HG03025 (cell line): ENCODE measurements around the gene INTS6.
"Not testable (repeated sequence)": the region's sequence is repeated elsewhere in the genome, so short reads cannot be mapped to it uniquely, and the experiment has no call there.

ENCODE experiments used
- ATAC-seq: cut with Tn5 transposase; IDR thresholded peaks from one replicate; pipeline ENCODE4 v1.9.1; 2021; ENCODE audit warnings: mild to moderate bottlenecking, moderate library complexity; ENCODE audit not compliant: unreplicated experiment, low FRiP score

INTS6 gene

DNA sequence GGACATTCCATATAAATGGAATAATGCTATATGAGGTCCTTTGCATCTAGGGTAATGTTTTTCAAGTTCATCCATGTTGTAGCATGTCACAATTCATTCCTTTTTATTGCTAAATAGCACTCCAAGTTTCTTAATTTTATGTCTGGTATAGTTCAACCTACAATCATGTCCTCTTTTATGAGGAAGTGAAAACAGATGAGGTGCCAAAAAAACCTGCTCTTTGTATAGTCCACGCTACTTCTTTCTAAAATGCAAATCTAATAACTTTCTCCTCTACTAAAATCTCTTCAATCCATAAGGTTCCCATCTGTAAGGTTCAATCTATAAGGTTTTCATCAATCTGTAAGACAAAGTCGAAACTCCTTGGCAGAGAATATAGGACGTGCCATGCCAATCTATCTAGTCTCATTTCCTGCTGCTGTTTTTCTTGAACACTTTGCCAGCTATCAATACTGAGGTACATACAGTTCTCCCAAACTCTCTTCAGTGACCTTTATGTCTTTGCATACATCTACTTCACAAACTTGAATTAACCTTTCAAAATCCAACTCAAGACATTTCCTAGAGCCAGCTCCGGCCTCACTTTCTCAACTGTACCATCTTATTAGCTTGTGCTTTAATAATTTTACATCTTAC, 33.7 kb downstream of the INTS6 start:
- peak; percentile 58 for ATAC-seq

GRCh38 chr13:51417716-51418115, 35.1 kb downstream of the INTS6 start:
- no peak for ATAC-seq

- peak; percentile 55 for ATAC-seq
These were observed 36.7 kb downstream of the INTS6 start for GRCh38 chr13:51416107-51416506.

DNA sequence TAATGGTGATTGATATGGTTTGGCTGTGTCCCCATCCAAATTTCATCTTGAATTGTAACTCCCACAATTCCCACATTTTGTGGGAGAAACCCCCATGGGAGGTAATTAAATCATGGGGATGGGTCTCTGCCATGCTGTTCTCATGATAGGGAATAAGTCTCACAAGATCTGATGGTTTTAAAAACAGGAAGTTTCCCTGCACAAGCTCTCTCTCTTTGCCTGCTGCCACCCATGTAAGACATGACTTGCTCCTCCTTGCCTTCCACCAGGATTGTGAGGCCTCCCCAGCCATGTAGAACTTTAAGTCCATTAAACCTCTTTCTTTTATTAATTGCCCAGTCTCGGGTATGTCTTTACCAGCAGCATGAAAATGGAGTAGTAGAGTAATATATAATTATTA, 37.5 kb downstream of the INTS6 start:
- ATAC-seq: not testable (repeated sequence)

GRCh38 chr13:51412431-51412830, 40.4 kb downstream of the INTS6 start:
- no peak for ATAC-seq

DNA sequence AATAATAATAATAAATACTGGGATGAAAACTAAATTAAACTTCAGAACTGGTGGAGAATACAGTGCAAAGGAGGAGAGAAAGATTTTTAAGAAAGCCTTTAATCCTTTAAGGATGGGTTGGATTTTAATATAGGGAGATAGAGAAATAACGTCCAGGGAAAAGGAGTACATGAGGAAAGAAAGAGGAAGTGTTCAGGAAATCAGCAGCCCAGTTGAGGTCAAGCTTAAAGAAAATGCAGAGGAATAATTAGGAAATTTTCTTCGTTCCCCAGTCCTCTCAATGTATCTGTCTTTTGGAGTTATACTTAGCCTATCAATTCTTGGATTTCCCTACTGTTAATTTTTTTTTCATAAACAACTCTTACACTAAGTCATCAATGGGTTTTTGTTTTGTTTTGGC, 47.7 kb downstream of the INTS6 start:
- ATAC-seq: no peak

GRCh38 chr13:51397262-51397941, 55.4 kb downstream of the INTS6 start:
- ATAC-seq: no peak

DNA sequence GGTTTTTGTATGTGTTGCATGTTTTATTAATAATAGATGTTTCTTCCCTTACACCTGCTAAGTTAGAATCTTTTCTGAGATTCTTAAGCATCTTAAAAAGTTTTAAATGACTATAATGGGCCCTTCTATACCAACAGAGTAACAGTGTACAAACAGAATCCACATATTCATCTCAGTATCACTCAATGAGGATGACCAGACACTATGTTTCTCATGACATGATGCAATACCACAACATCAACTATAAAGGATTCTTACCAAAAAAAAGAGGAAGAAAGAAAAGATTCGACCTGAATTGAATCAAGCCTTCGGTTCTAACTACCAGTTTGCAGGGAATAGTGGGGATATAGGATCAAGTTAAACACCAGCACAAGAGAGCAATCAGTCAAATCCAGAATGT, 56.5 kb downstream of the INTS6 start:
- no peak for ATAC-seq

- no peak for ATAC-seq
These were observed 58.1 kb downstream of the INTS6 start for GRCh38 chr13:51394724-51395123.

GRCh38 chr13:51385114-51385513, 67.7 kb downstream of the INTS6 start:
- no peak for ATAC-seq

DNA sequence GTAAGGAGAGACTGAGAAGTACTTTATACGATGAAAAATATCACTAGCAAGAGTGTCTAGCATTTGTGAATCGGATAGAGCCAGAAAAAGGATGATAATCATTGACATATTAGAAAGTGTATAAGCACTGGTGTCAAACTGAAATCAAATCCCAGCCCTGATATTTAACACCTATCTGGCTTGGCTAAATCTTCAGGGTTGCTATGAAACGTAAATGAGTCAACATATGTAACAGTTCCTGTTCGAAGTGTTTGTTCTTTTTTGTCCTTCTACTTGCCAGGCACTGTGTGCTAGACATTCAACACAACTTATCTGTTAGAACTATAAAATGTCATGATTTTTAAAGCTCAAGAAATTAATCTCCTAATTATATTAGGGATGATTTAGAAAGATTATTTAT, 72.6 kb downstream of the INTS6 start:
- no peak for ATAC-seq

DNA sequence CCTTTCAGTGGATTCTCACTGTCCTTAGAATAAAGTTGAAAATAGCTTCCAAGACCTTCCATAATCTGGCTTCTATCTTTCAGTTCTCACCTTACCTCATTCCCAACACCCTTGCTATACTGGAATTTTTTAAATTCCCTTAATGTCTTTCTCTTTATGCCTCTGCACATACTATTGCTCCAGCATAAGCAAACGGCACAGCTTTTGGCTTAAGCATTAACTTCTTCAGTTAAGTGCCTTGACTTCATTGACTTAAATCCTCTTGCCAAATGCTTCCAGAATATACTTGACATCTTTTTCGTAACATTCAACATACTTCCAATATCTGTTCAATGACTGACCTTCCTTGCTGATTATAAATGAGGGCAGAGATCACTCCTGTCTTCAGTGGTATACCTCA, 79.4 kb downstream of the INTS6 start:
- no peak for ATAC-seq

DNA sequence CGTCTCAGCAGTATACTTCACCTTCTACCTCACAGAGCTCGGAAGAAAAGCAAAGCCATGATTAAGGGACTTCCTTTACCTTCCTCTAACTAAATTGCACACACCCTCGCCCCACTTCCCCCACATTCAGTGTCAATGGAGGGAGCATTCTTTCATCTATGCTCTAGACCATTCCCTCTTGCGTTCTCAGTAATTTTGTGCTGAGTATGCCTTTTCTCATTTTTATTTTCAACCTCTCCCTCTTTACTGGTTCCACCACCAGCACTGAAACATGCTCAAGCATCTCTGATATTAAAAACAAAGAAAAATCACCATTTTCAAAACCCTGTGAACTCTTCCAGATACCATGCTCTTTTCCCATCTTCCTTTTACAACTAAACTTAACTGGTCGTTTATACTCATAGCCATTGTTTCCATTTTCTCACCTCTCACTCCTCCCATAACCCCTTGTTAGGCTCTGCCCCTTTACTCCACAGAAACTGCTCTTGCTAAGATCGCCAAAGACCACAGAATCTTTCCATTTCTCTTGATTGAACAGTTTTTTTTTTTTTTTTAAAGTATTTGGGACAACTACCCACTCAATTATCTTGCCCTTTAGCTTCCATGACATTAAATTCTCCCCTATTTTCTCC, 81.0 kb downstream of the INTS6 start:
- ATAC-seq: no peak

GRCh38 chr13:51370811-51371210, 82.0 kb downstream of the INTS6 start:
- ATAC-seq: no peak

DNA sequence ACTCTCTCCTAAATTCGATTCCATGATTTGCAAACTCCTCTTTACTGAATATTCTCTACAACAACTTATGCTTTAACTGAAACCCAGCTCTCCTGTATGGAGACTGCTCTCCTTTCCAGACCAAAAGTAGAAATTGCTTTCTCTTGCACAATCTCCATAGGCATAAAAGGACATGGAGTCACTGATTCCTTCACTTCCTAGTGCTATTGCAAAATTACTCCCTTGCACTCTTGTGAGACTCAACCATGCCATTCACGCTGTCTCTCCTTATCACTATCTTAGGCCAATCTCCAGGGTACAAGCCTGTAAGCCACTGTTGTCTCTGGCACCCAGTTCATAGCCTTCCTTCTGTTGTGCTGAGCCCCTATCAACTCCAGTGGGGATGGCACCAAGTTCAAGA, 82.7 kb downstream of the INTS6 start:
- no peak for ATAC-seq

DNA sequence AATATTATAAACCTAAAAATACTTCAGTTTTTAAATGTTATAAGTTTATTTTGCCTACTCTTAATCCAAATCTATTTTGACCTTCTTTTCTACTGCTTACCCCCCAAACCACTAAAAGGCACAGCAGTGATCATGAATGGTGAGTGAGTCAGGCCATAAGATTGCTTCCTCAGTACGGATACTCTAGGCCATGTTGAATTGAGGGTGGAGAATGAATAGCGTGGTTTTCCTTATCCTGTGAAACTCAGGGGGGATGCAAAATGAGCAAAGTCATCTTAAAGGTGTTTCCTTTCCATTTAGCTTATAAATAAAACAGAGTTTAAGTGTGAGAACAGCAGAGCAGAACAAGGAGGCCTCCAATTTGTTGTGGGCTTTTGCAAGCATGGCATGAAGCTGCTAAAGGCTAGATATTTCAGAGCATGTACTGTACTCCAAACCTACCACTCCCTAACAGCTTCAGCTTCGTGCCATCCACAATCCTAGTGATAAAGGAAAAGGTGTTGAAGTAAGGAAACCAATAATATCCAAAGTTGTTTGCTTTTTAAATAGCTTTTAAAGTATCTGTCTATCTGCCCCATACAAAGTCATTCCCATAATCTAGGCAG, 88.3 kb downstream of the INTS6 start:
- no peak for ATAC-seq

GRCh38 chr13:51363625-51364024, 89.2 kb downstream of the INTS6 start:
- no peak for ATAC-seq

- no peak for ATAC-seq
These were observed 91.7 kb downstream of the INTS6 start for GRCh38 chr13:51361106-51361505.

DNA sequence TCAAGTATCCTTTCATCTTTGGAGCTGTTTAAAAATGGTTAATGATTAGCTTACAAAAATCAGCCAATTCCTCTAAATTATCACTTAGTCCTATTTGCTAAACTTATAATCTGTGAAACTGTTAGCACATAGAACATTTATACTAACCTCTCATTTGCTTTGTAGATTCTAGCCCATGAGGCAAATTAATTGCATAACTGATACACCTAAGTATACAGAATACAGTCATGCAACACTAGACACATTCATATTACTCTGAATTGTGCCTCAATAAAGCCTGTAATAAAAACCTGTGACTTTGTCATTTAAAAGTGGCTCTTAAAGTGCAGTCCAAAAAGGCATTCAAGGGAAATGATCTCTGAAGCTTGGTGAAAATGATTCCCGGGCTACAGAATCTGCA, 92.3 kb downstream of the INTS6 start:
- ATAC-seq: no peak

DNA sequence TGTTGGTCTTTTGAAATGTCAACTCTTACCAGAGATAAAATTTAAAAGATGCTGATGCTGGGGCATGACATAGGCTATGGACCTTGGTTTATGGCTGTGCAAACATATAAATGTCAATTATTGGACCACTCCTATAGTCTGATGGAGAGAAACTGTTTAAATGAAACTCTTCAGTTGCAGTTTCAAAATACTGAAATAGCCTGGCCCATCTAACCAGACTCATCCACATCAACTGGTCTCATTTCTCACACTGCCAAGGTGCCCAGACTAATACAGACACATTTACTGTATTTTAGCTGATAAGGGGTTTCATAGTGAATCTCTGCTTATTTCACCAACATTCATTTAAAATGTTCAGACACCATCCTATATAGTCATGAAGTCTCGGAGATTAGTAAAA, 93.5 kb downstream of the INTS6 start:
- no peak for ATAC-seq

DNA sequence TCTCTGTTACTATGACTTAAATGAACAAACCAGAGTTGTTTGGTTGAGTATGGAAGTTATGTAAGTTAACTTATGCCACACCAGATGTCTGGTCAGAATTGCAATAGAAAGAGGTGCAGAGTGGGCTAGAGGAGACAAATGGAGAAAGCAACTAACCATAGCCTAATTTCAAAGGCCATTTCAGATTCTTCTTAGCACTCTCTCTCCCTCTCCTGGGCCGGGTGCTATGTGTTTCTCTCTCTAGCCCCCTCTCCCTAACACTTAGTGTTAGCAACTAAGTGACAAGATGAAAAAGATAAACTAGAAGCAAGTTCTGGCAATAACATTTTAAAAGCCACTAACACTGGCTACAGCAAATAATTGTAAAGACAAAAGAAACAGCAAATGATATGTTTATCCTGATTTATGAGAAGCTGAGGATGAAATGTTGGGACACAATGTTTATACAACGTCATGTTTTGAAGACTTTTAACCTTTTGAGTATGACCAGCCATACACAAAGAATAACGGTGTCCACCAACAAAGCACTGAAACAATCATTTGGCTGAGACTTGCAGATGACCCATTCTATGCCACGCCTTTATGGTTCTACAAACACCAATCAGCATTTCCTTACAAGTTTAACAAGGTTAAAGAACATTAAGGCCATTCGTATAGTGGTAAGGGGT, 94.8 kb downstream of the INTS6 start:
- no peak for ATAC-seq
